ENCODE data around the gene PDSS2.

- no peak for TF ChIP-seq CTCF (IDR thresholded peaks at IDR 0.05)
- TF ChIP-seq POLR2A (IDR thresholded peaks at IDR 0.05) = no peak
Observed at GRCh38 chr6:107436881-107437280, 22.5 kb downstream of the PDSS2 start.
